Inflammatory macrophage (primary cell): ENCODE results near the gene KRT39.
"Not testable (repeated sequence)": the region's sequence is repeated elsewhere in the genome, so short reads cannot be mapped to it uniquely, and the experiment has no call there.

ENCODE experiments used
- DNase-seq, 2 donors: peaks; one replicate each; pipeline ENCODE4 v3.0.0-alpha.2; 2020 to 2022
- total RNA-seq, 18 experiments: gene quantifications; one replicate each; lab custom pipeline; 2026; ENCODE audit warnings: mixed read lengths in 6 of 18, inconsistent platforms in 2 of 18; lab: John Stamatoyannopoulos, UW

KRT39 gene
- total RNA-seq = 0 to 0.07 (median 0) reads per million in 18 experiments

- no peak for DNase-seq
Observed at GRCh38 chr17:40966848-40967247, at the start of gene KRT39. KRT39 (minus strand) TSS chr17:40966948; CDS start chr17:40966856, 92 bp downstream.

- DNase-seq = no peak
Observed at GRCh38 chr17:41015454-41015853, 48.7 kb upstream of the KRT39 start.

DNA sequence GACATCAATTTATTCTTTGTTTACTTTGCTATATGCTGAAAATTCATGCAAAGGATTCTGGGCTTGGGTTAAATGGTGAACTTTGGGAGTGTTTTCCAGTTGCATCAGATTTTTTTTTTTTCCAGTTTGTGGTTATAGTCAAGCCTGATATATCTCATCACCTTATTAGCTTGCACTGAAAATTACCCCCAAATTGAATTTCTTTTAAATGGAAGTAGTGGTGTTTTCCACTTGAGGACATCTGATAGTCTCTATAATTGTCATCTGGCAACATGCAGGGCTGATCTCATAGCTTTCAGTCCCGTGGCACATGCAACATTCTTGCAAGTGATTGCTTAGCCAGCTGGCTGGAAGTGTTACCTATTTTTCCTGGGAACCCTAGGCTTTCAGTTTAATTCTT is 46.9 kb upstream of the KRT39 start:
- DNase-seq = no peak

GRCh38 chr17:41013181-41013580 is 46.4 kb upstream of the KRT39 start:
- DNase-seq = no peak

GRCh38 chr17:41012326-41013120 is 45.8 kb upstream of the KRT39 start:
- DNase-seq = no peak

DNA sequence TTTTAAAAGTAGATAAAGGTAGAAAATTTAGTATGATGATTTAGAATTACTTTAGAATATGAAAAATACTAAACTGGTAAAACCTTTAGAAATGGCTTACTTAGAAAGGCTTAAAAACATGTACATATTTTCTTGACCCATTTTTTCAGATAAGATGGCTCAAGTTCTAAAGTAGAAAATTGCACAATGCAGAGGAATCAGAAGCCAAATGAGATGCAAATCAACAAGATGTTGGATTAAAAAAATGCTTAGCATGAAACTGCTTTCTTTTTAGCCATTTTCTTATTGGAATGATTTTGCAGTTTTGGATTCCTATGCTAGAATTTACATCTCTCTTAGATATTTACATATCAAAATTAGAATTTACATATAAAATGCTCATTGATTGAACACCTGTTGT is 43.7 kb upstream of the KRT39 start:
- DNase-seq = no peak

DNA sequence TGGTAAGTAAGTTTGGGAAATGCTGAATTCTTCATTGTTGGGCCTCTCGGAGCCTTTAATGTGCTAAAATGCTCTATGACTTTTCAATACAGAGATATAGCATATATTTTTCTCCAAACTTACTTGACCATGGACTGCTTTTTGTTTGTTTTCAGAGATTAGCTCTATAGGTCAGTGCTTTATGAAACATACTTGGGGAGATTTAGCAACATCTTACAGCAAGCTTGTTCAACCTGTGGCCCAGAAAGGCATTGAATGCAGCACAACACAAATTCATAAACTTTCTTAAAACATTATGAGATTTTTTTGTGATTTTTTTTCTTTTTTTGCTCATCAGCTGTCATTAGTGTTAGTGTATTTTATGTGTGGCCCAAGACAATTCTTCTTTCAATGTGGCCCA is 43.2 kb upstream of the KRT39 start:
- DNase-seq = no peak

- no peak for DNase-seq
Observed at GRCh38 chr17:41009301-41009760, 42.6 kb upstream of the KRT39 start.

GRCh38 chr17:41008811-41009210 is 42.1 kb upstream of the KRT39 start, which contains the start of gene KRTAP3-1:
KRTAP3-1 (minus strand) TSS chr17:41009128; CDS start chr17:41009074, 54 bp downstream.
- no peak for DNase-seq

DNA sequence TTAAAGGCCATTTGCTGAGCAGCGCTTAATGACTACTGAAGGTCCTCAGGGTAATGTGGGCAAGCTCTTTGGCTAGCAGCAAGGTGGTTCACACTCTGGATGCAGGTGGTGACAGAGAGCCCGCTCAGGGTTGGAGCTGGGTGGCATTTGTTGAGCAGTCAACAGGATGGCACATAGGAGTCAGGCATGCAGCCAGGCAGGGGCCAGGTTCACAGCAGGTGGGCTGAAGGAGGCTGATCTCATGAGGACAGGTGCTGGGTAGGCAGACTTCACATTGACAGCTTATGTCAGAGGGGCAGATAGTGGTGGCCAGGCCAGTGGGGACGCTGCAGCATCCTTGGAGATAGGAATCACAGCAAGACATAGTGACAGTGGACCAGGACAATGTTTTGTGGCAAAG is 37.6 kb upstream of the KRT39 start:
- no peak for DNase-seq

GRCh38 chr17:41003926-41004325 is 37.2 kb upstream of the KRT39 start:
- no peak for DNase-seq

DNA sequence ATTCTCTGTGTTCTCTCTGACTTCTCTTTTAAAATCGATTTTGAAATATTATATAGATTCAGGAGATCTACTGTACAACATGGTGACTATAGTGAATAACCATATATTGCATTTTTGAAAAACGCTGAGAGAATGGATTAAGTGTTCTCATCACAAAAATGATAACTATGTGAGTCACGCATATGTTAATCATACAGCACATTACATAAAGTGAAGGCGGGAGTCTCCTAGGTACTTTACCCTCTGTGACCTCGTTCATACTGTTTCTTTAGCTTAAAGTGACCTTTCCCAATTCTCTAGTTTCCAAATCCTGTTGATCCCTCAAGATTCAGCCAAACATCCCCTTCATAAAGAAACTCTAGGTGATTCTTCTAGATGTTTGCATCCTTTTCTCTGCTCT is 36.1 kb upstream of the KRT39 start:
- no peak for DNase-seq

DNA sequence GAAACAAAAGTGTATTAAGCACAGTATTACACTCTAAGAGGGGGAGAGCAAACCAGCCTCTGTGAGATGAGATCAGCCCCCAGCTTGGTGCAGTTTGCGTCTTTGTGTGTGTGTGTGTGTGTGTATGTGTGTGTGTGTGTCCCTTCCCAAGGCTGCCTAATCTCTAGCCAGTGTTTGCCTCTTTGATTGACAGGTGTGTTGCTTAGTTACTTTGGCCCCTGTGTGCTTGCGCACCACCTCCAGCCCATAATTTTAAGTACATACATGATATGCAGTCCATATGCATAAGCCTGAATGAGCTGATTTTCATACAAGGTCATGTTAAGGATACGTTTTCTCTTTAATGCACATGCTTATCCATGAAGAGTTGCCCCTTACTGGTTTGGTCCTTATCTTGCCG is 35.0 kb upstream of the KRT39 start:
- no peak for DNase-seq

- not testable (repeated sequence) for DNase-seq
Observed at GRCh38 chr17:40999563-40999962, 32.8 kb upstream of the KRT39 start, which contains the start of gene KRTAP3-2. KRTAP3-2 (minus strand) TSS chr17:40999906; CDS start chr17:40999853, 53 bp downstream.

DNA sequence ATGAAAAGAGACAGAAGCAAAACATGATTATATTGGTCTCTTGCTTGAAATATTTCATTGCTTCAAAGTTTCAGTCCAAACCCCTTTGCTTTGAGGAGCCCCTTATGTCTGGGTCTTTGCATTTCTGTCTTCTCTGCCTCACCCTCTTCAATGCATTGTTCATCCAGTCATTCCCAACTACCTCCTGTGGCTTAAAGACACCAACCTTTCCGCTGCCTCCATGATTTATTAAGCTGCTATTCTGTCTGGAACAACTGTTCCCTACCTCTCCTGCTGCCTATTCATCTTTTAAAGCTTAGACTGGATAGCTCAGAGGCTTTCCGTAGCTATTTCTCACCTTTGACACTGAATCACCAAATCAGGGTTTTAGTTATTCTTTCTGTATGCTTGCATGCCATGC is 30.6 kb upstream of the KRT39 start:
- no peak for DNase-seq

DNA sequence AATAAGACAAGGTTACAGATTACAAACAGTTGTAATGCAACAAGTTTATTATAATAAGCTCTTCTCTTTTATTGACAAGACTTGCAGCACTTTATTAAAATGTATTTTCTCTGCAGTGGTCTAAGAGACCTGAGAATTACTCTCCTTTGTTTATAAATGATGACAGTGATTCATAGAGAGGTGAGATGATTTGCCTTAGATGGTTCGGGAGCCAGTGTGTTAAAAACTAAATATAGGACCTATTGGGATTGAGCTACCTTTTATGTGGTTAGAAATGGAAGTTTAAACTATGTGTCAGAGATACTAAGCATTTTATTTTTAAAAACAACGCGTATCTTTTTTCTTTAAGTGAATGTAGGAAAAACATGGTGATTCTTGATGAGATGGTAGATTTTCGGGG is 30.1 kb upstream of the KRT39 start:
- DNase-seq = no peak

GRCh38 chr17:40995116-40995515 is 28.4 kb upstream of the KRT39 start:
- DNase-seq = no peak

GRCh38 chr17:40993839-40994238 is 27.1 kb upstream of the KRT39 start, which contains the start of gene KRTAP3-3:
KRTAP3-3 (minus strand) TSS chr17:40994164; CDS start chr17:40994097, 67 bp downstream.
- no peak for DNase-seq

DNA sequence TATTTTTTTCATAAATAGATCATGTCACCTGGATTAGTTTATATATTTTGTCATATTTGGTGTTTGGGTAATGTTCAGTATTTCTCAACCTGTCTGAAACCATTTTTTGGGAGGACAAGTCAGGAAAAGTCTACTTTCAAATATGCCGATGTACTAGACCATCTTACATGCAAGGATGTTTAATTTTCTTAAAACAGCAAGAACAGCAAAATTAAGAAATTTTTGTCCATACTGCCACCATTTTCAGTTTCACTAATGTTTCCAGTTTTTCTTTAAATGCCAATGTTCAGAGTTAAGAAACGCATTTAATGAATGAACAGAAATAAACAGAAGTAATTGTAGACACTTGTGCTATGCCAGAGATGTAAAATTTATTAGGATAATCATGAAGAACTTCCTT is 26.3 kb upstream of the KRT39 start:
- no peak for DNase-seq

GRCh38 chr17:40992666-40993065 is 25.9 kb upstream of the KRT39 start:
- DNase-seq = no peak

DNA sequence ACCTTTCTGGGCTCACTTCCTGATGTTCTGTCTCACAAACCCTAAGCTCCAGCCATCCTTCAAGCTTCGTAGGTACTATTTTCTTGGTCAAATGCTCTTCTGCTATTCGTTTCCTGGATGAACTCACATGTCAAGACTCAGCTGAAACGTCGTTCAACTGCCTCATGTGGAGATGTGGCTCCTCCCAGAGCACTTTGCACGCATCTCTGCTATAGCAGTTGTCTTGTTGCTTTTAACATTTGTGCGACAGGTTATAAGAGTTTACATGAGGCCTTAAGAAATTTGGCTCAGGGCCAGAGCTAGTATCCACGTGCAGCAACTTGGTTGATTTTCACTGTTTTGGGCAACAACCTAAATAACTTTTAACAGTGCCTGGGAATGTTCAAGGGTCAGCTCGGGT is 20.2 kb upstream of the KRT39 start:
- DNase-seq = no peak

- DNase-seq = no peak
Observed at GRCh38 chr17:40984226-40984625, 17.5 kb upstream of the KRT39 start, which contains the start of gene KRT40. KRT40 (minus strand) TSS chr17:40984326; CDS start chr17:40984273, 53 bp downstream.

DNA sequence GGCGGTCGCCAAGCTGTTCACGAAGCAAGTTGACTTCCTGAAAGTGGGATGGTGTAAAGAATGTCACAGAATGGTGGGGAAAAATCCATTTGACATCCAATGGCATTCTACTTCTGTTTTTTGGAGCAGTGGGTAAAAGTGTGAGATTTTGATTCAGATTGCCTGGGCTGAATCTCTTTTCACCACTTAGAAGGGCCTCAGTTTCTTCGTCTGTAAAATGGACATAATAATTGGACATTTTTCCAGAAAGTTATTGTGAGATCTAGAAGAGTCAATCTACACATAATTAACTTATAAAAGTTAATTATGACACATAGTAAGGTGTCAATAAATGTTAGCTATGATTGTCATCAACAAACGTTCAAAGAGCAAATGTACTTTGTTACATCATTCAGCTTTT is 14.4 kb upstream of the KRT39 start:
- DNase-seq = no peak

GRCh38 chr17:40980596-40980995 is 13.8 kb upstream of the KRT39 start:
- DNase-seq = no peak
